ENCODE data around the gene ABCC3.

The ABCC3 gene

GRCh38 chr17:50651661-50652060 lies 17.0 kb downstream of the ABCC3 start:
- Histone ChIP-seq H3K9me3 (no peaks in the 10 kb centered on the region), H3K4me3 (ENCODE audit: low read depth, low read length) (no peak overlapping the region), H3K4me1 (no peaks in the 10 kb centered on the region), H3K27me3 (no peaks in the 10 kb centered on the region), H3K36me3 (no peaks in the 10 kb centered on the region)
- no peak for DNase-seq
- no peak for TF ChIP-seq CTCF (IDR thresholded peaks at IDR 0.05; ENCODE audit: low read depth, low read length)

- Histone ChIP-seq H3K4me3 (ENCODE audit: low read depth, low read length) (no peak overlapping the region), H3K27me3 (no peaks in the 10 kb centered on the region), H3K36me3 (no peaks in the 10 kb centered on the region), H3K4me1 (peaks cover 4% of the 10 kb centered on the region; the same call in 1 of the 2 replicates), H3K9me3 (no peaks in the 10 kb centered on the region)
- DNase-seq = no peak
- TF ChIP-seq CTCF (IDR thresholded peaks at IDR 0.05; ENCODE audit: low read depth, low read length) = no peak
Observed at GRCh38 chr17:50653738-50654137, 19.1 kb downstream of the ABCC3 start.

GRCh38 chr17:50656509-50656908 lies 21.8 kb downstream of the ABCC3 start:
- no peaks in the 10 kb centered on the region for H3K36me3 ChIP-seq
- H3K4me1 ChIP-seq = peaks cover 27% of the 10 kb centered on the region
- no peak overlapping the region for H3K4me3 ChIP-seq (ENCODE audit: low read depth, low read length)
- TF ChIP-seq CTCF (IDR thresholded peaks at IDR 0.05; ENCODE audit: low read depth, low read length) = no peak
- DNase-seq = no peak
- no peaks in the 10 kb centered on the region for H3K27me3 ChIP-seq
- no peaks in the 10 kb centered on the region for H3K9me3 ChIP-seq

GRCh38 chr17:50657054-50657453 lies 22.4 kb downstream of the ABCC3 start:
- Histone ChIP-seq H3K9me3 (no peaks in the 10 kb centered on the region), H3K27me3 (no peaks in the 10 kb centered on the region), H3K36me3 (no peaks in the 10 kb centered on the region), H3K4me3 (ENCODE audit: low read depth, low read length) (no peak overlapping the region), H3K4me1 (peaks cover 32% of the 10 kb centered on the region)
- no peak for TF ChIP-seq CTCF (IDR thresholded peaks at IDR 0.05; ENCODE audit: low read depth, low read length)
- DNase-seq = no peak

GRCh38 chr17:50657627-50658026 lies 22.9 kb downstream of the ABCC3 start:
- DNase-seq = no peak
- no peak for TF ChIP-seq CTCF (IDR thresholded peaks at IDR 0.05; ENCODE audit: low read depth, low read length)
- Histone ChIP-seq H3K4me1 (peaks cover 33% of the 10 kb centered on the region), H3K9me3 (no peaks in the 10 kb centered on the region), H3K36me3 (no peaks in the 10 kb centered on the region), H3K27me3 (no peaks in the 10 kb centered on the region), H3K4me3 (ENCODE audit: low read depth, low read length) (no peak overlapping the region)

- TF ChIP-seq CTCF (IDR thresholded peaks at IDR 0.05; ENCODE audit: low read depth, low read length) = no peak
- DNase-seq = peak; percentile 60
- Histone ChIP-seq H3K4me3 (ENCODE audit: low read depth, low read length) (no peak overlapping the region), H3K9me3 (no peaks in the 10 kb centered on the region), H3K4me1 (peaks cover 33% of the 10 kb centered on the region), H3K27me3 (no peaks in the 10 kb centered on the region), H3K36me3 (no peaks in the 10 kb centered on the region)
Observed at GRCh38 chr17:50658616-50659015, 23.9 kb downstream of the ABCC3 start.
